GM20431 (cell line): ENCODE measurements around the gene TSPAN33.
"Not testable (repeated sequence)": the region's sequence is repeated elsewhere in the genome, so short reads cannot be mapped to it uniquely, and the experiment has no call there.

Source experiments
- in situ Hi-C: fragments of 300-500 bp; cut with MseI, MboI; formaldehyde crosslinking; loops from one replicate; pipeline ENCODE4 v1.15.0; 2020; ENCODE audit warnings: low sequenced_read_pairs; ENCODE audit not compliant: unreplicated experiment

TSPAN33 gene

DNA sequence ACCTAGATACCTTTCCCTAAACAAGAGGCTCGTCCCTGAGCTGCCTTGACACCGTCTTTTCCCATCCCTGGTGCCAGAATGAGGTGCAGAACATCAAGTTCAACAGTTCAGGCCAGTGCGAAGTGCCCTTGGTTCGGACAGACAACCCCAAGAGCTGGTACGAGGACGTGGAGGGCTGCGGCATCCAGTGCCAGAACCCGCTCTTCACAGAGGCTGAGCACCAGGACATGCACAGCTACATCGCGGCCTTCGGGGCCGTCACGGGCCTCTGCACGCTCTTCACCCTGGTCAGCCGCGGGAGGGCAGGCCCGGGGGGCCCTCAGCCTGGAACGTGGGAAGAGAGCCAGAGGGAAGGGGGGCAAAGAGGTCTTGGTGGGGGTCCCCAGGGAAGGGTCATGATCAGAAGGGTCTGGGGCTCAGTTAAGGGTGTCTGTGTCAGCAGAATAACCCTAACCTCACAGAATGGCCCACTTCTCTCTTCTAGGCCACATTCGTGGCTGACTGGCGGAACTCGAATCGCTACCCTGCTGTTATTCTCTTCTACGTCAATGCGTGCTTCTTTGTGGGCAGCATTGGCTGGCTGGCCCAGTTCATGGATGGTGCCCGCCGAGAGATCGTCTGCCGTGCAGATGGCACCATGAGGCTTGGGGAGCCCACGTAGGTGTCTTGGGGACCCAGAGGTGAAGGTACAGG, 60.8 kb downstream of the TSPAN33 start:
- in situ Hi-C loops: no loop called here

DNA sequence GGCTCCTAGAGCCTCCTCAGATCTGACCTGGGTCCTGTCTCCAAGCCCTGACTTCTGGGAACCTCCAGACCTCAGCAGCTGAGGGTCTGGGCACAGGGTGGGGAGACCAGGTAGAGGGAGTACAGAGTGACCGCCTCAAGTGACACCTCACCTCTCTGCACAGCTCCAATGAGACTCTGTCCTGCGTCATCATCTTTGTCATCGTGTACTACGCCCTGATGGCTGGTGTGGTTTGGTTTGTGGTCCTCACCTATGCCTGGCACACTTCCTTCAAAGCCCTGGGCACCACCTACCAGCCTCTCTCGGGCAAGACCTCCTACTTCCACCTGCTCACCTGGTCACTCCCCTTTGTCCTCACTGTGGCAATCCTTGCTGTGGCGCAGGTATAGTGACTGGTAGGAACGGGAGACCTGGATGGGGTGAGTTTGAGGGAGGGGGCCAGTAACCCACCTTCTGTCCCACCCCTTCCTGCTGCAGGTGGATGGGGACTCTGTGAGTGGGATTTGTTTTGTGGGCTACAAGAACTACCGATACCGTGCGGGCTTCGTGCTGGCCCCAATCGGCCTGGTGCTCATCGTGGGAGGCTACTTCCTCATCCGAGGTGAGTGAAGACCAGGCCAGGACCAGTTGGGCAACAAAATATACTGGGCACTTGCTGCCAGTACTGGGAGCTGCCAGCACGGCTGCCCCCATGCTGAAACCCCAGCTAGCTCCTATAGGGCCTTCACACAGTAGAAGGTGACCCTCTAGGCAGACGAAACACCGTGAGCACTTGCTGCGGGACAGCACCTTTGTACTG, 61.7 kb downstream of the TSPAN33 start:
- in situ Hi-C loops: no loop called here

DNA sequence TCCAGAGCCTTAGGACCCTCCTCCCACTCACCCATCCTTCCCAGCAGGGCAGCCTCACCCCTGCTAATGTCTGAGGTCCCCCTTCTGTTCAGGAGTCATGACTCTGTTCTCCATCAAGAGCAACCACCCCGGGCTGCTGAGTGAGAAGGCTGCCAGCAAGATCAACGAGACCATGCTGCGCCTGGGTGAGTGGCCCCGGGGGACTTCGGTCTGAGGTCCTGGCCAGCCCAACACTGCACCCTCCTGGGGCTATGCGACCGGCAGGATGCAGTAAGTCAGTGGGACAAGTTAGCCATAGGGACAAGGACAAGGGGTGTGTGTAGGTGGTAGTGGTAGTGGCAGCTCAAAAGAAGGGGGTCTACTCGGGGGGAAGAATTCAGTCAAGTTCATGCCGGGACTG, 64.2 kb downstream of the TSPAN33 start:
- in situ Hi-C loops: no loop called here

DNA sequence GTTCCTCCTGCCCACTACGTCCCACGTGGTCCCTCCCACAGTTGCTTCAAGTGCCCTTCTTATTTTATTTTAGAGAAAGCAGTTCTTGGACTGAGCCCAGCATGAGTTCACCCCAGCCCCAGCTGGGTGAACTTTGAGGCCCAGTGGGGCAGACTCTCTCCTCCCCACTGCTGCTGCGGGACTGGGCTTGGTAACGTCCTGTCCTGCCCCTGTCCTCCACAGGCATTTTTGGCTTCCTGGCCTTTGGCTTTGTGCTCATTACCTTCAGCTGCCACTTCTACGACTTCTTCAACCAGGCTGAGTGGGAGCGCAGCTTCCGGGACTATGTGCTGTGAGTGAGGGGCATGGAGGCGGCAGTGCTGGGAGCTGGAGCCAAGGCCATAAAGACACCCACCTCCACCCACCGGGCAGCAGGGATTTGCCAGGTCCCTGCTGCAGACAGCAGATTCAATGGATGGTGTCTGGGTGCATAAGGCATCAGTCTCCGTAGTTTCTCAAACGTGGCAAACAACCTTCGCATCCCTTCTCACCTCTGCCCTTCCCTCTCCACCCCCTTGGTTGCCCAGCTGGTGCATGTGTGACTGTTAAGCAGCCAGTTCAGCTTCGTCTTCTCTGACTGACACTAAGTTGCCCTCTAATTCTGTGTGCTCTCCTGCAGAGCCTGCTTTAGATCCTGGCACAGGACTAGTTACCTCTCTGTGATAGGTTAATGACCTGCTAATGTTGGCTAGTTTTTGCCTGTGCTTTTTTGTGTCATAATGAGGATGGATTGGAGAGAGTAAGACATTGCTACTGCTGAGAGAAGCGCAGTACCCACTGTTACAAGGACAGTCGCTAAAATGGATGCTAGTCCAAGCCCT, 64.8 kb downstream of the TSPAN33 start:
- in situ Hi-C loops: no loop called here

DNA sequence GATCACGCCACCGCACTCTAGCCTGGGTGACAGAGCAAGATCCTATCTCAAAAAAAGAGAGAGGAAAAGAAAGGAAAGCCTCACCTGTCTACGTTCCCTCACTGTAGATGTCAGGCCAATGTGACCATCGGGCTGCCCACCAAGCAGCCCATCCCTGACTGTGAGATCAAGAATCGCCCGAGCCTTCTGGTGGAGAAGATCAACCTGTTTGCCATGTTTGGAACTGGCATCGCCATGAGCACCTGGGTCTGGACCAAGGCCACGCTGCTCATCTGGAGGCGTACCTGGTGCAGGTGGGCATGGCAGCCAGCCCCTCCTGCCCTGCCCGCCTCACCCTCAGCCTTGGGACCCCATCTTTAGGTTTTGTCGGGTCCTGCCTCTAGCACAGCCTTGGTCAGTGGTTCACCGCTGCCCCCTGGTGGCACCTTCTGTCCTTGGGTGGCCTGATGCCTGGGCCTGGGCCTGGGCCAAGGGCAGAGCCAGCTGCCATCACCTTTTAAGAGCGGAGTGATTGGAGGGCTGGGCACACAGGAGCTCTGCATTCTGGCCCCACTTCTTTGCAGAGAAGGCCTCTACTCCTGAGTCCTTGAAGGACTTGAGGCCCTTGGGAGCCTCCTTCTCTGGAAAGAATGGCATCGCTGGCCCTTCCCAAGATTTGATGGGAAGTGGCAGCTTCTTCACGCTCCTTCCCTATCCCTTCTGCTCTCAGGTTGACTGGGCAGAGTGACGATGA, 65.9 kb downstream of the TSPAN33 start:
- in situ Hi-C loops: no loop called here

DNA sequence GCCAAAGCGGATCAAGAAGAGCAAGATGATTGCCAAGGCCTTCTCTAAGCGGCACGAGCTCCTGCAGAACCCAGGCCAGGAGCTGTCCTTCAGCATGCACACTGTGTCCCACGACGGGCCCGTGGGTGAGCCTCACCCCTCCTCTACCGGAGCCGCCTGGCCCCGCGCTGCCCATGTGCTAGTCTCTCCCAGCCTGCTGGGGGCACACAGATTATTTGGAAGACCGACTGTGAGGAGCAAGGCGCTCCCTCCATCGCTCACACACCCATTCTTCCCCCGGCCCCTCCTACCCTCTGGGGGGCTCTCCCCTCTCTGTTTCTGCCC, 66.4 kb downstream of the TSPAN33 start:
- in situ Hi-C loops: no loop called here

DNA sequence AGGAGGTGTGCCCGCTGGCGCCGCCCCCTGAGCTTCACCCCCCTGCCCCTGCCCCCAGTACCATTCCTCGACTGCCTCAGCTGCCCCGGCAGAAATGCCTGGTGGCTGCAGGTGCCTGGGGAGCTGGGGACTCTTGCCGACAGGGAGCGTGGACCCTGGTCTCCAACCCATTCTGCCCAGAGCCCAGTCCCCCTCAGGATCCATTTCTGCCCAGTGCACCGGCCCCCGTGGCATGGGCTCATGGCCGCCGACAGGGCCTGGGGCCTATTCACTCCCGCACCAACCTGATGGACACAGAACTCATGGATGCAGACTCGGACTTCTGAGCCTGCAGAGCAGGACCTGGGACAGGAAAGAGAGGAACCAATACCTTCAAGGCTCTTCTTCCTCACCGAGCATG, 67.6 kb downstream of the TSPAN33 start:
- in situ Hi-C loops: no loop called here

DNA sequence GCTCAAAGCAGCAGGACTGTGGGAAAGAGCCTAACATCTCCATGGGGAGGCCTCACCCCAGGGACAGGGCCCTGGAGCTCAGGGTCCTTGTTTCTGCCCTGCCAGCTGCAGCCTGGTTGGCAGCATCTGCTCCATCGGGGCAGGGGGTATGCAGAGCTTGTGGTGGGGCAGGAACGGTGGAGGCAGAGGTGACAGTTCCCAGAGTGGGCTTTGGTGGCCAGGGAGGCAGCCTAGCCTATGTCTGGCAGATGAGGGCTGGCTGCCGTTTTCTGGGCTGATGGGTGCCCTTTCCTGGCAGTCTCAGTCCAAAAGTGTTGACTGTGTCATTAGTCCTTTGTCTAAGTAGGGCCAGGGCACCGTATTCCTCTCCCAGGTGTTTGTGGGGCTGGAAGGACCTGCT, 68.1 kb downstream of the TSPAN33 start:
- in situ Hi-C loops: no loop called here

DNA sequence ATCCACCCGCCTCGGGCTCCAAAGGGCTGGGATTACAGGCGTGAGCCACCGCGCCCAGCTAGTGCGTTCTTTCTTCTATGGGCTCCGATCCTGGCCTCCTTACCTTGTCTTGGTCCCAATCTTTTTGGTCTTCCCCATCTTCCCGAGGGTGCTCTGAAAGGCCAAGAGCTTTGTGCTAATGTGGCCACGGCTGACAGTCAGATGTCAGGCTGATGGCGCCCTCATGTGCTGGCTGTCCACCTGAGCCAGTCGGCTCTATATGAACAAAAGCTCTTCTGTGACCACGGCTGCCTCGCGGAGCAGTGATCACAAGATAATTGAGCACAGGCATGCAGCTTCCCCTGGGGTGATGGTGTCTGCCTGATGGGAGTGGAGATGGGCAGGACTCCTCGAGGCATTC, 69.3 kb downstream of the TSPAN33 start:
- in situ Hi-C loops: no loop called here

DNA sequence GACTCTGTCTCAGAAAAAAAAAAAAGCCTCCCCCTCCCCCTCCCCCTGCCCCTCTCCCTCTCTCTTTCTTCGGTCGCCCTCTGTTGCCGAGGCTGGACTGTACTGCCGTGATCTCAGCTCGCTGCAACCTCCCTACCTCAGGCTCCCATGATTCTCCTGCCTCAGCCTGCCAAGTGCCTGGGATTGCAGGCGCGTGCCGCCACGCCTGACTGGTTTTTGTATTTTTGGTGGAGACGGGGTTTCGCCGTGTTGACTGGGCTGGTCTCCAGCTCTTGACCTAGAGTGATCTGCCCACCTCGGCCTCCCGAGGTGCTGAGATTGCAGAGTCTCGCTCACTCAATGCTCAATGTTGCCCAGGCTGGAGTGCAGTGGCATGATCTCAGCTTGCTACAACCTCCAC, 71.2 kb downstream of the TSPAN33 start:
- in situ Hi-C loops: not testable (repeated sequence)

DNA sequence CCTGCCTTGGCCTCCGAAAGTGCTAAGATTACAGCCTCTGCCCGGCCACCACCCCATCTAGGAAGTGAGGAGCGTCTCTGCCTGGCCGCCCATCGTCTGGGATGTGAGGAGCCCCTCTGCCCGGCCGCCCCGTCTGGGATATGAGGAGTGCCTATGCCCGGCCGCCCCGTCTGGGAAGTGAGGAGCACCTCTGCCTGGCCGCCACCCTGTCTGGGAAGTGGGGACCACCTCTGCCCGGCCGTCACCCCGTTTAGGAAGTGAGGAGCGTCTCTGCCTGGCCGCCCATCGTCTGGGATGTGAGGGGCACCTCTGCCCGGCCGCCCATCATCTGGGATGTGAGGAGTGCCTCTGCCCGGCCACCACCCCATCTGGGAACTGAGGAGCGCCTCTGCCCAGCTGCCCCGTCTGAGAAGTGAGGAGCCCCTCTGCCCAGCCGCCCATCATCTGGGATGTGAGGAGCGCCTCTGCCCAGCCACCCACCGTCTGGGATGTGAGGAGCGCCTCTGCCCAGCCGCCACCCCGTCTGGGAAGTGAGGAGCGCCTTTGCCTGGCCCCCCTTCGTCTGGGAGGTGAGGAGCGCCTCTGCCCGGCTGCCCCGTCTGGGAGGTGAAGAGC, 71.7 kb downstream of the TSPAN33 start:
- in situ Hi-C loops: not testable (repeated sequence)

DNA sequence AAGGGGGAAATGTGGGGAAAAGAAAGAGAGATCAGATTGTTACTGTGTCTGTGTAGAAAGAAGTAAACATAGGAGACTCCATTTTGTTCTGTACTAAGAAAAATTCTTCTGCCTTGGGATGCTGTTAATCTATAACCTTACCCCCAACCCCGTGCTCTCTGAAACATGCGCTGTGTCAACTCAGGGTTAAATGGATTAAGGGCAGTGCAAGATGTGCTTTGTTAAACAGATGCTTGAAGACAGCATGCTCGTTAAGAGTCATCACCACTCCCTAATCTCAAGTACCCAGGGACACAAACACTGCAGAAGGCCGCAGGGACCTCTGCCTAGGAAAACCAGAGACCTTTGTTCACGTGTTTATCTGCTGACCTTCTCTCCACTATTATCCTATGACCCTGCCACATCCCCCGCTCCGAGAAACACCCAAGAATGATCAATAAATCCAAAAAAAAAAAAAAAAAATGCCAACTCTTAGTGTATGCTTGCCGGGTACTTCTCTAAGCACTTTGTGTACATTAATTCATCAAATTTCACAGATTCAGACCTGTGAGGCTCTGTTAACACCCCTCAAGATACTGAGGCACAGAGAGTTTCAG, 72.4 kb downstream of the TSPAN33 start:
- in situ Hi-C loops: not testable (repeated sequence)

DNA sequence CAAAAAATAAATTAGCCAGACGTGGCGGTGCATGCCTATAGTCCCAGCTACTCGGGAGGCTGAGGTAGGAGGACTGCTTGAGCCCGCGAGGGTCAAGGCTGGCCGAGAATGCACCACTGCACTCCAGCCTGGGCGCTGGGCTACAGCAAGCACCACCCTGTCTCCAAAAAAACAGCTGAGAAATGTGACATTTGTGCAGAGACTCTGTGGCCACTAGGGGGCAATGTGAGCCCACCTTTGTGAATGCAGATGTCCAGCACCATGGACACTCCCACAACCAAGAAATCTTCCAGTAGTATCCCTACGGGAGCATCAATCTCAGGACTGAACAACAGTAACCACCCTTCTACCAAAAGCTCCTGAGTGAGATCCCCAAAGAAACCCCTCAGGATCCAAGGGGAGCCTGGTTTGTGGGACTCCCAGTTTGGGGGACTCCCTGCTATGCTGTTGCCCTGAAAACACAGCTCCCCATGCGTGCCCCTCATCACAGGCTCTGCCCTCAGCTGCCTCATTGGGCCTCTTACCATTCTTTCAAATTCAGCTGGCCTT, 74.1 kb downstream of the TSPAN33 start:
- in situ Hi-C loops: no loop called here

DNA sequence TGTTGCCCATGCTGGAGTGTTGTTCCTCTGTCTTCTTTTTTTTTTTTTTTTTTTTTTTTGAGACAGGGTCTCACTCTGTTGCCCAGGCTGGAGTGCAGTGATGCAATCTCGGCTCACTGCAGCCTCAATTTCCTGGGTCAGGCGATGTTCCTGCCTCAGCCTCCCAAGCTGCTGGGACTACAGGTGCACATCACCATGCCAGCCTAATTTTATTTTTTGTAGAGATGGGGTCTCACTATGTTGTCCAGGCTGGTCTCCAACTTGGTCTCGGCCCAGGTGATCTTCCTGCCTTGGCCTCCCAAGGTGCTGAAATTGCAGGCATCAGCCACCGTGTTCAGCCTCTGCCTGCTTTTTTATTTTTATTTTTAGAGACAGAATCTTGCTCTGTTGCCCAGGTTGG, 74.7 kb downstream of the TSPAN33 start:
- in situ Hi-C loops: not testable (repeated sequence)
